ENCODE measurements around the gene CHRDL1.

GRCh38 chrX:110678591-110678990 lies 117.0 kb downstream of the CHRDL1 start:
- TF ChIP-seq, protein P1, sequence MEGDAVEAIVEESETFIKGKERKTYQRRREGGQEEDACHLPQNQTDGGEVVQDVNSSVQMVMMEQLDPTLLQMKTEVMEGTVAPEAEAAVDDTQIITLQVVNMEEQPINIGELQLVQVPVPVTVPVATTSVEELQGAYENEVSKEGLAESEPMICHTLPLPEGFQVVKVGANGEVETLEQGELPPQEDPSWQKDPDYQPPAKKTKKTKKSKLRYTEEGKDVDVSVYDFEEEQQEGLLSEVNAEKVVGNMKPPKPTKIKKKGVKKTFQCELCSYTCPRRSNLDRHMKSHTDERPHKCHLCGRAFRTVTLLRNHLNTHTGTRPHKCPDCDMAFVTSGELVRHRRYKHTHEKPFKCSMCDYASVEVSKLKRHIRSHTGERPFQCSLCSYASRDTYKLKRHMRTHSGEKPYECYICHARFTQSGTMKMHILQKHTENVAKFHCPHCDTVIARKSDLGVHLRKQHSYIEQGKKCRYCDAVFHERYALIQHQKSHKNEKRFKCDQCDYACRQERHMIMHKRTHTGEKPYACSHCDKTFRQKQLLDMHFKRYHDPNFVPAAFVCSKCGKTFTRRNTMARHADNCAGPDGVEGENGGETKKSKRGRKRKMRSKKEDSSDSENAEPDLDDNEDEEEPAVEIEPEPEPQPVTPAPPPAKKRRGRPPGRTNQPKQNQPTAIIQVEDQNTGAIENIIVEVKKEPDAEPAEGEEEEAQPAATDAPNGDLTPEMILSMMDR (IDR thresholded peaks at IDR 0.05) = no peak
- TF ChIP-seq RAD21 (IDR thresholded peaks at IDR 0.05; ENCODE audit: low read length) = no peak
- no peak for TF ChIP-seq MXI1 (IDR thresholded peaks at IDR 0.05; ENCODE audit: low read depth, low read length)
- TF ChIP-seq POLR2AphosphoS5 (IDR thresholded peaks at IDR 0.05; ENCODE audit: low read depth, low read length) = no peak
- no peak for TF ChIP-seq GABPA (IDR thresholded peaks at IDR 0.05; ENCODE audit: low read depth)
- TF ChIP-seq USF2 (IDR thresholded peaks at IDR 0.05; ENCODE audit: borderline replicate concordance, low read depth, low read length) = no peak
- no peak for TF ChIP-seq TCF12 (IDR thresholded peaks at IDR 0.05)
